ENCODE data around the gene TANGO6.

DNA sequence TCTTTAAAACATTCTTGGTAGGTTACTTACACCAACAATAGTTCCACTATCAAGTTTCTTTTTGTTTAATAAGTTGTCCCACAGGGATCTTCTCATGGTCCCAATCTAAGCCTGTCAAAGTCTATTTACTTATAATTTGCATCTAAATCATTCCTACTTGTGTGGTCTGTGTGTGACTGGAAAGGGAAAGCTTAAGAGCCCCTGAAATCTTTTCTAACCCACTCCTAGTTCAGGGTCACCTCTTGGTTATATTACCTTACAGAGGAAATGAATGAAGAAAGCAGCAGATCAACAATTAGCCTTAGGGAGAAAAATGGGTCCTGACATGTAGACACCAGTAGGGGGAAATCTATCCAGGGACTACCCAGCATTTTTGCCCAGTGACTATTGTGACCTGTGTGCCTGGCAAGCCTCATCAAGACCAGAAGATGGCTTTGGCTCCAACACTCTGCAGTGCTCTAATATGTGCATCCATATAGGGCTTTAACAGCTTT, 151.7 kb downstream of the TANGO6 start:
- TF ChIP-seq POLR2A (IDR thresholded peaks at IDR 0.05; ENCODE audit: low read depth, low read length) (no peak), TAF1 (IDR thresholded peaks at IDR 0.05; ENCODE audit: borderline replicate concordance, low read depth, low read length) (no peak)

Data from GM12892 (cell line).